ENCODE measurements around the gene ADA. TPM values are rescaled to one million over a fixed set of nuclear protein-coding genes. Genes with fewer than 3 reads are reported as not detected.
"Not testable (repeated sequence)": the region's sequence is repeated elsewhere in the genome, so short reads cannot be mapped to it uniquely, and the experiment has no call there.

The ADA gene
- total RNA-seq, 2 experiments from 2014 or later: 67.0 to 142 TPM

GRCh38 chr20:44671541-44671940 lies 20.0 kb upstream of the ADA start:
- intact Hi-C loops (cut with micrococcal nuclease; ENCODE audit: unreplicated experiment); H3K36me3 ChIP-seq (ENCODE audit: insufficient read depth, low read length); BruUV-seq (replicated peaks); H3K9me2 ChIP-seq (ENCODE audit: insufficient read depth, low read length); H3K27ac ChIP-seq (ENCODE audit: low read depth, low read length, poor library complexity, severe bottlenecking); H3K4me3 ChIP-seq (ENCODE audit: low read depth, low read length, poor library complexity, severe bottlenecking); H3K79me2 ChIP-seq (ENCODE audit: insufficient read depth, low read depth, low read length); CTCF ChIA-PET (ENCODE audit: unreplicated experiment); H3K4me1 ChIP-seq (ENCODE audit: insufficient read depth, low read length, poor library complexity, severe bottlenecking); H2AFZ ChIP-seq (ENCODE audit: low read length); H4K20me1 ChIP-seq (ENCODE audit: insufficient read depth, low read length); H3K4me2 ChIP-seq (ENCODE audit: low read length); H3K9me3 ChIP-seq (ENCODE audit: low read length); DNase-seq (ENCODE audit: low spot score): not testable (repeated sequence)
- POLR2A ChIA-PET: interaction anchor here (0.6 kb wide), 1 partner anchor 168 kb away, joined by 3 read pairs; no protein-coding TSS in a partner anchor

GRCh38 chr20:44670851-44671250 lies 19.4 kb upstream of the ADA start:
- POLR2A ChIA-PET; H2AFZ ChIP-seq (ENCODE audit: low read length); H3K9me3 ChIP-seq (ENCODE audit: low read length); CTCF ChIA-PET (ENCODE audit: unreplicated experiment); H3K4me3 ChIP-seq (ENCODE audit: low read depth, low read length, poor library complexity, severe bottlenecking); intact Hi-C loops (cut with micrococcal nuclease; ENCODE audit: unreplicated experiment); DNase-seq (ENCODE audit: low spot score); H3K4me2 ChIP-seq (ENCODE audit: low read length); H3K4me1 ChIP-seq (ENCODE audit: insufficient read depth, low read length, poor library complexity, severe bottlenecking); H3K9me2 ChIP-seq (ENCODE audit: insufficient read depth, low read length); BruUV-seq (replicated peaks); H3K27ac ChIP-seq (ENCODE audit: low read depth, low read length, poor library complexity, severe bottlenecking); H3K79me2 ChIP-seq (ENCODE audit: insufficient read depth, low read depth, low read length); H3K36me3 ChIP-seq (ENCODE audit: insufficient read depth, low read length); H4K20me1 ChIP-seq (ENCODE audit: insufficient read depth, low read length): not testable (repeated sequence)

DNA sequence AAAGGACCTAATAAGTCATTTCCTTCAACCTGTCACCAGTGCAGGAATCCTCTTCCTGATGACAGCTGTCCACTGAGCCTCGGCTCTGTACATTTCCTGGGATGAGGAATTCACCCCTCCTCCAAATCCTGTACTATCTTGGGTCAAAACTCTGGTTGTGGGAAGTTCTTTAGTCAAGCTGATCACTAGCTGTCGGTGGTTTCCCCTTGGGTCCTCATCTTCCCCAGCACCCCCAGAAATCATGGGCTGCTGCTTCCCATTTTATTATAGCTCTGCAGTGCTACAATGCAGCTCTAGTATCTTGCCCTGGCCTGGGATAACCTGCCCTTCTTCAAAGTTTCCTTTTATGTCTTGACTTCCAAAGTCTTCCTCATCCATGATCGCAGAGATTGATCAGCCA lies 14.6 kb upstream of the ADA start:
- H3K4me3 ChIP-seq (ENCODE audit: low read depth, low read length, poor library complexity, severe bottlenecking): no peak overlapping the region
- no peaks in the 10 kb centered on the region for H4K20me1 ChIP-seq (ENCODE audit: insufficient read depth, low read length)
- no peaks in the 10 kb centered on the region for H3K79me2 ChIP-seq (ENCODE audit: insufficient read depth, low read depth, low read length)
- intact Hi-C loops (cut with micrococcal nuclease; ENCODE audit: unreplicated experiment): no loop called here
- H3K36me3 ChIP-seq (ENCODE audit: insufficient read depth, low read length): no peaks in the 10 kb centered on the region
- peaks cover 3% of the 10 kb centered on the region for H3K4me1 ChIP-seq (ENCODE audit: insufficient read depth, low read length, poor library complexity, severe bottlenecking)
- ChIA-PET POLR2A (no interaction called here), CTCF (ENCODE audit: unreplicated experiment) (no interaction called here)
- DNase-seq (ENCODE audit: low spot score): no peak
- no peak overlapping the region for H3K27ac ChIP-seq (ENCODE audit: low read depth, low read length, poor library complexity, severe bottlenecking)
- no peak overlapping the region for H3K4me2 ChIP-seq (ENCODE audit: low read length)
- H2AFZ ChIP-seq (ENCODE audit: low read length): no peak overlapping the region
- no peaks in the 10 kb centered on the region for H3K9me2 ChIP-seq (ENCODE audit: insufficient read depth, low read length)
- TF ChIP-seq EZH2phosphoT487 (IDR thresholded peaks at IDR 0.05; ENCODE audit: borderline replicate concordance, low read depth, low read length) (no peak), CTCF (conservative IDR thresholded peaks at IDR 0.05; ENCODE audit: low read length) (no peak)
- BruUV-seq (replicated peaks): no TSS peak
- H3K9me3 ChIP-seq (ENCODE audit: low read length): no peaks in the 10 kb centered on the region

- CTCF ChIA-PET (ENCODE audit: unreplicated experiment): no interaction called here
- no peaks in the 10 kb centered on the region for H3K9me3 ChIP-seq (ENCODE audit: low read length)
- intact Hi-C loops (cut with micrococcal nuclease; ENCODE audit: unreplicated experiment): no loop called here
- H3K9me2 ChIP-seq (ENCODE audit: insufficient read depth, low read length): no peaks in the 10 kb centered on the region
- no peak overlapping the region for H3K27ac ChIP-seq (ENCODE audit: low read depth, low read length, poor library complexity, severe bottlenecking)
- no peak overlapping the region for H2AFZ ChIP-seq (ENCODE audit: low read length)
- POLR2A ChIA-PET: interaction anchor here (0.7 kb wide), 1 partner anchor 11 kb away, joined by 3 read pairs; no protein-coding TSS in a partner anchor
- no peak overlapping the region for H3K4me3 ChIP-seq (ENCODE audit: low read depth, low read length, poor library complexity, severe bottlenecking)
- H3K79me2 ChIP-seq (ENCODE audit: insufficient read depth, low read depth, low read length): no peaks in the 10 kb centered on the region
- H3K4me2 ChIP-seq (ENCODE audit: low read length): no peak overlapping the region
- BruUV-seq (replicated peaks): no TSS peak
- no peaks in the 10 kb centered on the region for H3K36me3 ChIP-seq (ENCODE audit: insufficient read depth, low read length)
- no peaks in the 10 kb centered on the region for H4K20me1 ChIP-seq (ENCODE audit: insufficient read depth, low read length)
- no peak for DNase-seq (ENCODE audit: low spot score)
- no peak for TF ChIP-seq EZH2phosphoT487 (IDR thresholded peaks at IDR 0.05; ENCODE audit: borderline replicate concordance, low read depth, low read length)
- TF ChIP-seq CTCF (conservative IDR thresholded peaks at IDR 0.05; ENCODE audit: low read length): no peak
- peaks cover 3% of the 10 kb centered on the region for H3K4me1 ChIP-seq (ENCODE audit: insufficient read depth, low read length, poor library complexity, severe bottlenecking)
Observed at GRCh38 chr20:44664131-44664530, 12.6 kb upstream of the ADA start.

All from OCI-LY7 (cell line).